Subcutaneous abdominal adipose tissue (tissue), 5 donors: ENCODE measurements around the gene UBB.

Experiments used
- H3K27ac ChIP-seq: one replicate; pipeline ENCODE4 v1.7.0; 2013; ENCODE audit warnings: low read depth, mild to moderate bottlenecking, inconsistent platforms, low read length, moderate library complexity
- H3K27me3 ChIP-seq, 5 donors: one replicate each; pipeline ENCODE4 v1.7.0; 2013; ENCODE audit warnings: low read length in 5 of 5, inconsistent platforms in 1 of 5; ENCODE audit not compliant: control insufficient read depth in 5 of 5, insufficient read depth in 4 of 5
- H3K36me3 ChIP-seq, 5 donors: one replicate each; pipeline ENCODE4 v1.7.0; 2013; ENCODE audit warnings: low read length in 5 of 5; ENCODE audit not compliant: control insufficient read depth in 5 of 5, insufficient read depth in 5 of 5
- H3K4me1 ChIP-seq, 5 donors: one replicate each; pipeline ENCODE4 v1.7.0; 2013; ENCODE audit warnings: low read length in 5 of 5, mild to moderate bottlenecking in 3 of 5, moderate library complexity in 1 of 5; ENCODE audit not compliant: control insufficient read depth in 5 of 5, insufficient read depth in 5 of 5
- H3K4me3 ChIP-seq, 5 donors: one replicate each; pipeline ENCODE4 v1.7.0; 2013; ENCODE audit warnings: low read length in 5 of 5, low read depth in 1 of 5
- H3K9ac ChIP-seq, 5 donors: one replicate each; pipeline ENCODE4 v1.7.0; 2013; ENCODE audit warnings: low read length in 5 of 5, mild to moderate bottlenecking in 4 of 5, moderate library complexity in 3 of 5
- H3K9me3 ChIP-seq, 5 donors: one replicate each; pipeline ENCODE4 v1.7.0; 2013; ENCODE audit warnings: low read length in 5 of 5; ENCODE audit not compliant: control insufficient read depth in 5 of 5
- donor health status: healthy.
- donor health status: healthy.
- donor health status: healthy.
- donor health status: healthy.
- donor health status: healthy.

Gene UBB

GRCh38 chr17:16351831-16352230, 29.1 kb upstream of the UBB start:
- H3K4me1 ChIP-seq: peaks cover 0 to 18% (median 17%) of the 10 kb centered on the region in 5 donors
- no peak overlapping the region for H3K27ac ChIP-seq
- H3K4me3 ChIP-seq: peak overlapping the region; percentile 57 to 80 (median 75)
- peak overlapping the region in 3 of 5 donors; percentile 51 to 65 (median 56) for H3K9ac ChIP-seq
- H3K9me3 ChIP-seq: no peaks in the 10 kb centered on the region
- peaks cover 4 to 17% (median 10%) of the 10 kb centered on the region in 5 donors for H3K36me3 ChIP-seq
- no peaks in the 10 kb centered on the region for H3K27me3 ChIP-seq

GRCh38 chr17:16352303-16352666, 28.6 kb upstream of the UBB start:
- Histone ChIP-seq H3K9me3 (no peaks in the 10 kb centered on the region), H3K27me3 (no peaks in the 10 kb centered on the region), H3K27ac (no peak overlapping the region), H3K4me1 (peaks cover 0 to 18% (median 17%) of the 10 kb centered on the region in 5 donors), H3K9ac (peak overlapping the region in 4 of 5 donors; percentile 59 to 71 (median 66)), H3K4me3 (peak overlapping the region; percentile 57 to 80 (median 75)), H3K36me3 (peaks cover 4 to 14% (median 10%) of the 10 kb centered on the region in 5 donors)

GRCh38 chr17:16352667-16353316, 28.1 kb upstream of the UBB start:
- Histone ChIP-seq H3K27ac (no peak overlapping the region), H3K4me3 (peak overlapping the region; percentile 57 to 80 (median 75))

GRCh38 chr17:16353317-16354174, 27.3 kb upstream of the UBB start, which contains the start of gene CENPV:
TSS of gene CENPV (minus strand) at chr17:16353469. CDS start at chr17:16353436, 33 bp downstream.
- Histone ChIP-seq H3K36me3 (peaks cover 4 to 10% (median 7%) of the 10 kb centered on the region in 5 donors), H3K9me3 (no peaks in the 10 kb centered on the region)

More at GRCh38 chr17:16352667-16353316, 28.1 kb upstream of the UBB start:
- H3K27me3 ChIP-seq: no peaks in the 10 kb centered on the region
- H3K4me1 ChIP-seq: peaks cover 0 to 18% (median 17%) of the 10 kb centered on the region in 5 donors
- H3K36me3 ChIP-seq: peaks cover 4 to 14% (median 10%) of the 10 kb centered on the region in 5 donors
- no peaks in the 10 kb centered on the region for H3K9me3 ChIP-seq
- peak overlapping the region in 4 of 5 donors; percentile 59 to 71 (median 66) for H3K9ac ChIP-seq

DNA sequence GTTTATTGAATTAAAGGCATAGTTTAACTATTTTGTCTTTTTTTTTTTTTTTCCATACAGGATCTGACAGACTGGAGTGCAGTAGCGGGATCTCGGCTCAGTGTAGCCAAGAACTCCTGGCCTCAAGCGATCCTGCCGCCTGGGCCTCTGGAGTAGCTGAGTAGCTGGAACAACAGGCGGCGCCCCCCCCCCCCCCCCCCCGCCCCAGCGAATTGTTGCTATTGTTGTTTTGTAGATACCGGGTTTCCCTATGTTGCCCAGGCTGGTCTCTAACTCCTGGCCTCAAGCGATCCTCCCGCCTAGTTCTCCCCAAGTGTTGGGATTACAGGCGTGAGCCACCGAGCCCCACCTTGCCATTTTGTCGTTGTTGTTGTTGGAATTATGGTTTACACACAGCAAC, 26.3 kb upstream of the UBB start:
- H3K4me1 ChIP-seq: peaks cover 0 to 18% (median 17%) of the 10 kb centered on the region in 5 donors
- H3K4me3 ChIP-seq: no peak overlapping the region
- H3K27me3 ChIP-seq: no peaks in the 10 kb centered on the region
- H3K9ac ChIP-seq: no peak overlapping the region
- H3K27ac ChIP-seq: no peak overlapping the region
- H3K36me3 ChIP-seq: no peaks in the 10 kb centered on the region
- H3K9me3 ChIP-seq: no peaks in the 10 kb centered on the region

More at GRCh38 chr17:16353317-16354174, 27.3 kb upstream of the UBB start, which contains the start of gene CENPV:
- Histone ChIP-seq H3K27me3 (no peaks in the 10 kb centered on the region), H3K4me1 (peaks cover 0 to 18% (median 17%) of the 10 kb centered on the region in 5 donors), H3K27ac (no peak within 1 kb of the TSS), H3K4me3 (peak within 1 kb of the TSS; percentile 62 to 80 (median 75)), H3K9ac (peak within 1 kb of the TSS in 4 of 5 donors; percentile 59 to 79 (median 70))

DNA sequence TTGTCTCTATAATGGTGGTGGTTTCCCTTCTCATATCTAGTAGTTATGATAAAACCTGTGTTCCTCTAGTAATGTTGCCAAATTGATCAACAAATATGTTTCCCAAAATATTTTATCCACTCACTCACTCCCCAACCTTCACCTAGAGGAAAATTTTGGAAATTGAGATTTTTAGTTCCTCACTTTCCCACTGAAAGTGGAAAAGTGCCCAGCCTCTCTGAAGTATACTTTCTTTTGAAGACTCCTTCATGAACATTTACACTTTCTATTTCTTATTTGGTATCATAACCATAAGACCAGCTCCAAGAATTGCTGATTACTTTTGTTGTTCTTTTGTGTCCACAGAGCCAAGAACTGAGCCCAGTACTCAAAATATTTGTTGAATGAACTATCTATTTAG, 22.5 kb upstream of the UBB start:
- no peaks in the 10 kb centered on the region for H3K27me3 ChIP-seq
- no peak overlapping the region for H3K4me3 ChIP-seq
- H3K36me3 ChIP-seq: no peaks in the 10 kb centered on the region
- no peaks in the 10 kb centered on the region for H3K9me3 ChIP-seq
- H3K4me1 ChIP-seq: peaks cover 0 to 5% (median 4%) of the 10 kb centered on the region in 5 donors
- H3K27ac ChIP-seq: no peak overlapping the region
- H3K9ac ChIP-seq: no peak overlapping the region

- H3K9me3 ChIP-seq: no peaks in the 10 kb centered on the region
Measured at GRCh38 chr17:16361874-16362273, 19.0 kb upstream of the UBB start.

DNA sequence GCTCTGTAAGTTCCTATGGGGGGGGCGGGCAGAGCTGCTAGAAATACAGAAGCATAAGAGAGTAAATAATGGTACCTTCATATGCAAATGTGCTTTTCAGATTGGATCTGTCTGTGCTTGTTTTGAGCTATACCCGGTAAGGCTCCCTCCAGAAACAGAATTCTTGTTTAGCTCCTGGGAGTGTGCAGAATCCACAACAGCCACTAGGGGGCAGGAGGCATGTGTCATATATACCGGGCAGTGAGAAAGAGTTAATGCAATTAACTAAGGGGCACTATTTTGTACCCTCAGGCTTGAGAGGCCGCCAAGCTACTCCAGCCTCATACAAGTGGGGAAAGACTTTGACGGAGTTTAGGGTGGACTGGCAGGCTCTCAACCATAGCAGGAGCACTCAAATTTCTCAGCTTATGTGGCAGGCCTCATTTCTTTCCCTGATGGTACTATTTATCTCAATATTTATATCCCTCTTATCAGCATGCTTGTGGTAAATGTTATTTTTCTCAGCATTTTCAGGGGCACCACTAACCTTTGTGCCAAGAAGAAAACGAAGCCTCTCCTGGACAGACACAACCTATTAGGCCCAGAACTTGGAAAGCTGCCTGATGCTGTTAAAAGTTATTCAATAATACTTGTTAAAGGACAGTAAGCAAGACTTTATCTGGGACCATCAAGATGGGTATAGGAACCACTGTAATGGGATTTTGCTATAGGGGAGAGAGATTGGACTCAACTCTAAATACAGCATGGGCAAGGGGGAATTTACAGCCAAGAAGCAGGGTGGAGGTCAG, 16.9 kb upstream of the UBB start:
- Histone ChIP-seq H3K36me3 (no peaks in the 10 kb centered on the region), H3K9ac (peak overlapping the region in 4 of 5 donors; percentile 12 to 24 (median 16)), H3K27ac (no peak overlapping the region), H3K9me3 (no peaks in the 10 kb centered on the region), H3K4me3 (no peak overlapping the region), H3K4me1 (peaks cover 0 to 11% (median 6%) of the 10 kb centered on the region in 5 donors), H3K27me3 (no peaks in the 10 kb centered on the region)

More at GRCh38 chr17:16361874-16362273, 19.0 kb upstream of the UBB start:
- Histone ChIP-seq H3K4me3 (no peak overlapping the region), H3K9ac (no peak overlapping the region), H3K27ac (no peak overlapping the region), H3K4me1 (peaks cover 0 to 11% (median 6%) of the 10 kb centered on the region in 5 donors), H3K27me3 (no peaks in the 10 kb centered on the region), H3K36me3 (no peaks in the 10 kb centered on the region)

DNA sequence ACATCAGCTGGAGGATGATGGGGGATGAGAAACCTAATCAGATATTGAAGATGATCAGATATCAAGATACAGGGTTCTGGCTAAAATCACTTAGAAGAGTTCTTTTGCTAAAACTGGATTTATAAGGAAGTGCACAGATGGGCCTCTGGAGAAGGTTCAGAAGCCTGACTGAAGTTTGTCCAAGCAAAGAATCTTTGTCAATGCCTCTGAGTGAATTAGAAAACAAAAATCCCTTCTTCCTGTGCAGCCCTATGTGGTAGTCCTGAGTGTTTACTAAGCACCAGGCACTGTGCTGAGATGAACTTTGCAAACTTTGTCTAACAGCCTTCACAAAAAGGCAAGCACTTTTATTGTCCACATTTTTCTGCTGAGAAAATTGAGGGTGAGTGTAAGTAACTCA, 16.3 kb upstream of the UBB start:
- H3K4me1 ChIP-seq: peaks cover 0 to 11% (median 6%) of the 10 kb centered on the region in 5 donors
- H3K9ac ChIP-seq: peak overlapping the region in 1 of 5 donors; percentile 24
- H3K9me3 ChIP-seq: no peaks in the 10 kb centered on the region
- no peaks in the 10 kb centered on the region for H3K36me3 ChIP-seq
- no peaks in the 10 kb centered on the region for H3K27me3 ChIP-seq
- no peak overlapping the region for H3K27ac ChIP-seq
- H3K4me3 ChIP-seq: no peak overlapping the region
